Testis (tissue), 2 donors: ENCODE data around the gene ITPKC.

Experiments
- POLR2A ChIP-seq: fragments of 450-650 bp; IDR thresholded peaks from one replicate; pipeline ENCODE4 v1.6.1; 2017; ENCODE audit warnings: antibody characterized with exemption, mild to moderate bottlenecking, moderate library complexity
- TF ChIP-seq, protein P1 (sequence below), 3 experiments: fragments of 450-650 bp in 2 of 3; fragments of 200-600 bp in 1 of 3; sonication (generic) in 1 of 3; IDR thresholded peaks; one replicate each; pipeline ENCODE4 v1.5.1; 2016 to 2019; ENCODE audit warnings: antibody characterized with exemption in 3 of 3, mild to moderate bottlenecking in 2 of 3, moderate library complexity in 1 of 3

DNA sequence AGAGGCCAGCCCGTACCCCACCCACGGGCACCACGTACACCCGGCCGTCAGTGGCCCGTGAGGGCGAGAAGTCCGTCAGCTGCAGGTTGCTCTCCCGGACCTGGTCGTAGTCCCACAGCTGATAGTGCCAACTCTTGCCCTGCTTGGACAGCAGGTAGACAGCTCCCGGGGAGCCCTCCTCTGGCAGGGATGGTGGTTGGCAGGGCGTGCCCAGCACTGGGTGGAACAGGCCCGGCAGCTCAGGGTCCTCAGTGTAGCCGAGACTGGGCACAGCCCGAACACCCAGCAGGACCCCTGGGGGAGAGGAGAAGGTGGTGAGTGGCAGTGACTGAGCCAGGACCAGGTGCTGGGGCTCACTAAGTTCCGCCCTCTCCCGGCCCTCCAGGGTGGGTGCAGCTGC is 25.6 kb downstream of the ITPKC start:
- TF ChIP-seq POLR2A, result no peak
- TF ChIP-seq, protein P1, sequence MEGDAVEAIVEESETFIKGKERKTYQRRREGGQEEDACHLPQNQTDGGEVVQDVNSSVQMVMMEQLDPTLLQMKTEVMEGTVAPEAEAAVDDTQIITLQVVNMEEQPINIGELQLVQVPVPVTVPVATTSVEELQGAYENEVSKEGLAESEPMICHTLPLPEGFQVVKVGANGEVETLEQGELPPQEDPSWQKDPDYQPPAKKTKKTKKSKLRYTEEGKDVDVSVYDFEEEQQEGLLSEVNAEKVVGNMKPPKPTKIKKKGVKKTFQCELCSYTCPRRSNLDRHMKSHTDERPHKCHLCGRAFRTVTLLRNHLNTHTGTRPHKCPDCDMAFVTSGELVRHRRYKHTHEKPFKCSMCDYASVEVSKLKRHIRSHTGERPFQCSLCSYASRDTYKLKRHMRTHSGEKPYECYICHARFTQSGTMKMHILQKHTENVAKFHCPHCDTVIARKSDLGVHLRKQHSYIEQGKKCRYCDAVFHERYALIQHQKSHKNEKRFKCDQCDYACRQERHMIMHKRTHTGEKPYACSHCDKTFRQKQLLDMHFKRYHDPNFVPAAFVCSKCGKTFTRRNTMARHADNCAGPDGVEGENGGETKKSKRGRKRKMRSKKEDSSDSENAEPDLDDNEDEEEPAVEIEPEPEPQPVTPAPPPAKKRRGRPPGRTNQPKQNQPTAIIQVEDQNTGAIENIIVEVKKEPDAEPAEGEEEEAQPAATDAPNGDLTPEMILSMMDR (IDR thresholded peaks at IDR 0.05), result no peak
